Retinal pigment epithelial cell (primary cell): ENCODE results near the gene MGAT5B.

ENCODE experiments used
- DNase-seq: peaks from one replicate; pipeline ENCODE4 v3.0.0-alpha.2; 2010; ENCODE audit warnings: low read depth
- H3K4me3 ChIP-seq: 2 replicates; pipeline ENCODE4 v1.5.1; 2011; ENCODE audit warnings: mild to moderate bottlenecking, low read length, control low read depth, moderate library complexity
- CTCF ChIP-seq: conservative IDR thresholded peaks from 2 replicates; pipeline ENCODE4 v1.5.1; 2011; ENCODE audit warnings: low read depth, low read length, control low read depth, inconsistent platforms

Gene MGAT5B

GRCh38 chr17:76870377-76870714 lies 2.1 kb downstream of the MGAT5B start:
- H3K4me3 ChIP-seq: no peak overlapping the region
- no peak for TF ChIP-seq CTCF
- no peak for DNase-seq

- no peak for TF ChIP-seq CTCF
- no peak for DNase-seq
These were observed 3.5 kb downstream of the MGAT5B start for GRCh38 chr17:76871668-76872067.

GRCh38 chr17:76872221-76872873 lies 4.1 kb downstream of the MGAT5B start:
- TF ChIP-seq CTCF: no peak
- DNase-seq: peak; percentile 96
- no peak overlapping the region for H3K4me3 ChIP-seq

More at GRCh38 chr17:76871668-76872067, 3.5 kb downstream of the MGAT5B start:
- no peak overlapping the region for H3K4me3 ChIP-seq

- H3K4me3 ChIP-seq: no peak overlapping the region
- no peak for DNase-seq
- no peak for TF ChIP-seq CTCF
These were observed 4.6 kb downstream of the MGAT5B start for GRCh38 chr17:76872874-76873221.

GRCh38 chr17:76873856-76874255 lies 5.7 kb downstream of the MGAT5B start:
- DNase-seq: no peak
- no peak overlapping the region for H3K4me3 ChIP-seq
- no peak for TF ChIP-seq CTCF

- no peak overlapping the region for H3K4me3 ChIP-seq
- TF ChIP-seq CTCF: no peak
- no peak for DNase-seq
These were observed 9.2 kb downstream of the MGAT5B start for GRCh38 chr17:76877437-76877836.

GRCh38 chr17:76878568-76878967 lies 10.4 kb downstream of the MGAT5B start:
- H3K4me3 ChIP-seq: no peak overlapping the region
- DNase-seq: no peak
- TF ChIP-seq CTCF: no peak
